Activated T-cell treated with anti-CD3 and anti-CD28 coated beads for 1 hour (primary cell): Measurements from ENCODE around the gene ANAPC10.
"Not testable (repeated sequence)": the region's sequence is repeated elsewhere in the genome, so short reads cannot be mapped to it uniquely, and the experiment has no call there.

Experiments
- DNase-seq: peaks from one replicate; pipeline ENCODE4 v3.0.0-alpha.2; 2020; ENCODE audit warnings: low read depth

Gene ANAPC10

GRCh38 chr4:145003675-145004074, 94.3 kb downstream of the ANAPC10 start:
- no peak for DNase-seq

GRCh38 chr4:145001635-145002034, 96.4 kb downstream of the ANAPC10 start:
- DNase-seq = no peak

GRCh38 chr4:145000656-145001055, 97.3 kb downstream of the ANAPC10 start:
- not testable (repeated sequence) for DNase-seq

- DNase-seq = no peak
Measured at GRCh38 chr4:144989306-144989705, 108.7 kb downstream of the ANAPC10 start.

GRCh38 chr4:144985531-144985930, 112.5 kb downstream of the ANAPC10 start:
- no peak for DNase-seq

- DNase-seq = no peak
Measured at GRCh38 chr4:144985014-144985413, 113.0 kb downstream of the ANAPC10 start.

GRCh38 chr4:144984241-144984640, 113.8 kb downstream of the ANAPC10 start:
- DNase-seq = no peak

GRCh38 chr4:144975718-144976117, 122.3 kb downstream of the ANAPC10 start:
- no peak for DNase-seq

- DNase-seq = no peak
Measured at GRCh38 chr4:144970597-144970996, 127.4 kb downstream of the ANAPC10 start.

GRCh38 chr4:144969821-144970220, 128.2 kb downstream of the ANAPC10 start:
- DNase-seq = no peak

GRCh38 chr4:144968606-144969005, 129.4 kb downstream of the ANAPC10 start:
- no peak for DNase-seq

- no peak for DNase-seq
Measured at GRCh38 chr4:144967161-144967560, 130.8 kb downstream of the ANAPC10 start.

GRCh38 chr4:144962300-144962699, 135.7 kb downstream of the ANAPC10 start:
- DNase-seq = no peak

GRCh38 chr4:144955104-144955503, 142.9 kb downstream of the ANAPC10 start:
- no peak for DNase-seq

GRCh38 chr4:144954230-144954629, 143.8 kb downstream of the ANAPC10 start:
- DNase-seq = no peak

GRCh38 chr4:144948421-144948820, 149.6 kb downstream of the ANAPC10 start:
- DNase-seq = no peak

GRCh38 chr4:144948009-144948408, 150.0 kb downstream of the ANAPC10 start:
- DNase-seq = no peak
